Activated naive CD4-positive, alpha-beta T cell treated with anti-CD3 and anti-CD28 coated beads for 36 hours (primary cell): ENCODE data around the gene FOXN3. TPM values are rescaled to one million over a fixed set of nuclear protein-coding genes. Genes with fewer than 3 reads are reported as not detected.
"Not testable (repeated sequence)": the region's sequence is repeated elsewhere in the genome, so short reads cannot be mapped to it uniquely, and the experiment has no call there.

Experiments used
- CTCF ChIA-PET: fragments of 350-600 bp; sonication (Branson Sonifier 250); formaldehyde crosslinking; loops from one replicate; lab custom pipeline; 2021; ENCODE audit warnings: antibody characterized with exemption; lab: Charles Lee
- DNase-seq: peaks from one replicate; pipeline ENCODE4 v3.0.0-alpha.2; 2020
- H3K27ac Mint-ChIP-seq: one replicate; pipeline ENCODE4 v1.8.0; 2021; ENCODE audit warnings: mild to moderate bottlenecking, mixed read lengths
- H3K27me3 Mint-ChIP-seq: one replicate; pipeline ENCODE4 v1.8.0; 2021; ENCODE audit warnings: low read depth, mixed read lengths
- H3K36me3 Mint-ChIP-seq: one replicate; pipeline ENCODE4 v1.8.0; 2021; ENCODE audit warnings: low read depth, mixed read lengths
- H3K4me1 Mint-ChIP-seq: one replicate; pipeline ENCODE4 v1.8.0; 2021; ENCODE audit warnings: low read depth, mixed read lengths
- H3K4me3 Mint-ChIP-seq: one replicate; pipeline ENCODE4 v1.8.0; 2021; ENCODE audit warnings: mild to moderate bottlenecking, moderate library complexity, mixed read lengths
- H3K9me3 Mint-ChIP-seq: one replicate; pipeline ENCODE4 v1.8.0; 2021; ENCODE audit warnings: mixed read lengths
- intact Hi-C: fragments of 100-400 bp; cut with micrococcal nuclease; formaldehyde crosslinking; loops from one replicate; pipeline ENCODE4 v1.15.1; 2023
- total RNA-seq, 2 experiments: library from RNA; stranded (reverse); gene quantifications; one replicate each; pipeline ENCODE4 v1.2.3, GENCODE V29; 2021

The FOXN3 gene
- total RNA-seq, 2 experiments from 2014 or later = 64.6 to 65.0 TPM

- intact Hi-C loops = loop anchor here (1.0 to 5.0 kb wide), 8 partner anchors 14 to 651 kb away; partner anchors contain the start of genes EFCAB11, FOXN3 and TDP1
- peaks cover 67% of the 10 kb centered on the region for H3K4me1 Mint-ChIP-seq
- peak; percentile 61 for DNase-seq
- peaks cover 25% of the 10 kb centered on the region for H3K36me3 Mint-ChIP-seq
- no peaks in the 10 kb centered on the region for H3K27me3 Mint-ChIP-seq
- peak overlapping the region; percentile 92 for H3K27ac Mint-ChIP-seq
- CTCF ChIA-PET = interaction anchor here (0.7 to 1.1 kb wide), 2 partner anchors 47 to 263 kb away, joined by 3 to 5 read pairs; no protein-coding TSS in a partner anchor
- peaks cover 2% of the 10 kb centered on the region for H3K9me3 Mint-ChIP-seq
- peak overlapping the region; percentile 62 for H3K4me3 Mint-ChIP-seq
These were observed 113.3 kb downstream of the FOXN3 start for GRCh38 chr14:89303456-89304435.

GRCh38 chr14:89302396-89302950 lies 114.6 kb downstream of the FOXN3 start:
- H3K4me1 Mint-ChIP-seq = peaks cover 64% of the 10 kb centered on the region
- no peaks in the 10 kb centered on the region for H3K27me3 Mint-ChIP-seq
- no peak overlapping the region for H3K4me3 Mint-ChIP-seq
- peak overlapping the region; percentile 14 for H3K27ac Mint-ChIP-seq
- intact Hi-C loops = loop anchor here (5.0 kb wide), 2 partner anchors 40 to 50 kb away; no protein-coding TSS in a partner anchor
- H3K36me3 Mint-ChIP-seq = peaks cover 25% of the 10 kb centered on the region
- H3K9me3 Mint-ChIP-seq = peaks cover 2% of the 10 kb centered on the region
- CTCF ChIA-PET = interaction anchor here (0.6 kb wide), 1 partner anchor 507 kb away, joined by 5 read pairs; no protein-coding TSS in a partner anchor
- no peak for DNase-seq

- CTCF ChIA-PET = no interaction called here
- H3K9me3 Mint-ChIP-seq = peaks cover 2% of the 10 kb centered on the region
These were observed 117.4 kb downstream of the FOXN3 start for GRCh38 chr14:89299587-89299986.

GRCh38 chr14:89298056-89298834 lies 118.8 kb downstream of the FOXN3 start:
- peak; percentile 17 for DNase-seq
- Mint-ChIP-seq H3K27me3 (no peaks in the 10 kb centered on the region), H3K4me3 (no peak overlapping the region), H3K27ac (no peak overlapping the region), H3K36me3 (peaks cover 25% of the 10 kb centered on the region), H3K9me3 (peaks cover 2% of the 10 kb centered on the region), H3K4me1 (peaks cover 42% of the 10 kb centered on the region)
- intact Hi-C loops = no loop called here
- CTCF ChIA-PET = no interaction called here

More at GRCh38 chr14:89299587-89299986, 117.4 kb downstream of the FOXN3 start:
- Mint-ChIP-seq H3K4me3 (no peak overlapping the region), H3K27ac (no peak overlapping the region), H3K4me1 (peaks cover 56% of the 10 kb centered on the region), H3K27me3 (no peaks in the 10 kb centered on the region), H3K36me3 (peaks cover 29% of the 10 kb centered on the region)
- DNase-seq = no peak
- intact Hi-C loops = no loop called here

- H3K36me3 Mint-ChIP-seq = peaks cover 18% of the 10 kb centered on the region
- H3K27me3 Mint-ChIP-seq = no peaks in the 10 kb centered on the region
- H3K27ac Mint-ChIP-seq = no peak overlapping the region
- peaks cover 41% of the 10 kb centered on the region for H3K4me1 Mint-ChIP-seq
- intact Hi-C loops = no loop called here
- no peak for DNase-seq
- H3K4me3 Mint-ChIP-seq = no peak overlapping the region
- peaks cover 2% of the 10 kb centered on the region for H3K9me3 Mint-ChIP-seq
- CTCF ChIA-PET = no interaction called here
These were observed 120.7 kb downstream of the FOXN3 start for GRCh38 chr14:89296281-89296745.

GRCh38 chr14:89294872-89295271 lies 122.2 kb downstream of the FOXN3 start:
- DNase-seq = no peak
- Mint-ChIP-seq H3K27ac (no peak overlapping the region), H3K27me3 (no peaks in the 10 kb centered on the region), H3K4me3 (no peak overlapping the region), H3K4me1 (peaks cover 35% of the 10 kb centered on the region), H3K36me3 (peaks cover 12% of the 10 kb centered on the region), H3K9me3 (peaks cover 2% of the 10 kb centered on the region)
- intact Hi-C loops = no loop called here
- CTCF ChIA-PET = no interaction called here

- H3K27ac Mint-ChIP-seq, H3K27me3 Mint-ChIP-seq, H3K36me3 Mint-ChIP-seq, H3K4me3 Mint-ChIP-seq, CTCF ChIA-PET, intact Hi-C loops, DNase-seq, H3K9me3 Mint-ChIP-seq: not testable (repeated sequence)
- H3K4me1 Mint-ChIP-seq = peaks cover 33% of the 10 kb centered on the region
These were observed 122.6 kb downstream of the FOXN3 start for GRCh38 chr14:89294469-89294868.

GRCh38 chr14:89294060-89294459 lies 123.0 kb downstream of the FOXN3 start:
- Mint-ChIP-seq H3K36me3 (peaks cover 7% of the 10 kb centered on the region), H3K4me3 (no peak overlapping the region), H3K4me1 (peaks cover 29% of the 10 kb centered on the region), H3K27ac (no peak overlapping the region), H3K9me3 (no peaks in the 10 kb centered on the region), H3K27me3 (no peaks in the 10 kb centered on the region)
- CTCF ChIA-PET = no interaction called here
- DNase-seq = no peak
- intact Hi-C loops = no loop called here

GRCh38 chr14:89293314-89293916 lies 123.6 kb downstream of the FOXN3 start:
- CTCF ChIA-PET = no interaction called here
- H3K4me3 Mint-ChIP-seq = no peak overlapping the region
- peaks cover 27% of the 10 kb centered on the region for H3K4me1 Mint-ChIP-seq
- H3K27me3 Mint-ChIP-seq = no peaks in the 10 kb centered on the region
- H3K27ac Mint-ChIP-seq = no peak overlapping the region
- H3K36me3 Mint-ChIP-seq = peaks cover 7% of the 10 kb centered on the region
- no peak for DNase-seq
- no peaks in the 10 kb centered on the region for H3K9me3 Mint-ChIP-seq
- intact Hi-C loops = no loop called here

- no peaks in the 10 kb centered on the region for H3K27me3 Mint-ChIP-seq
- H3K4me1 Mint-ChIP-seq = peaks cover 22% of the 10 kb centered on the region
These were observed 124.3 kb downstream of the FOXN3 start for GRCh38 chr14:89292579-89293313.

GRCh38 chr14:89291351-89291940 lies 125.6 kb downstream of the FOXN3 start:
- Mint-ChIP-seq H3K27me3 (no peaks in the 10 kb centered on the region), H3K27ac (no peak overlapping the region), H3K9me3 (no peaks in the 10 kb centered on the region), H3K4me1 (peaks cover 26% of the 10 kb centered on the region), H3K4me3 (no peak overlapping the region), H3K36me3 (peaks cover 10% of the 10 kb centered on the region)
- CTCF ChIA-PET = no interaction called here
- DNase-seq = no peak
- intact Hi-C loops = no loop called here

More at GRCh38 chr14:89292579-89293313, 124.3 kb downstream of the FOXN3 start:
- Mint-ChIP-seq H3K4me3 (no peak overlapping the region), H3K27ac (no peak overlapping the region), H3K36me3 (peaks cover 7% of the 10 kb centered on the region), H3K9me3 (no peaks in the 10 kb centered on the region)
- intact Hi-C loops = no loop called here
- DNase-seq = no peak
- CTCF ChIA-PET = no interaction called here
